Endometrial microvascular endothelial cells (primary cell): Measurements from ENCODE around the gene KCNK15. TPM values are rescaled to one million over a fixed set of nuclear protein-coding genes. Genes with fewer than 3 reads are reported as not detected.
"Not testable (repeated sequence)": the region's sequence is repeated elsewhere in the genome, so short reads cannot be mapped to it uniquely, and the experiment has no call there.

Experiments used
- in situ Hi-C: cut with HindIII; loops from 2 replicates; pipeline ENCODE4 v1.10.0; 2017; ENCODE audit warnings: low sequenced_read_pairs, low pct_unique_long_range_greater_than_20kb; ENCODE audit errors: inconsistent ontology term
- total RNA-seq: library from RNA; depleted of rRNA; stranded (reverse); fragments of >200 nt; gene quantifications from one replicate; pipeline ENCODE4 v1.2.3, GENCODE V29; 2015; ENCODE audit errors: inconsistent ontology term

The KCNK15 gene
- total RNA-seq, result not detected

- in situ Hi-C loops, result no loop called here
These were observed at the start of gene KCNK15 for GRCh38 chr20:44745598-44746366. KCNK15 (plus strand) TSS chr20:44745865; CDS start chr20:44745911, 46 bp downstream.

GRCh38 chr20:44696315-44696714 is 49.4 kb upstream of the KCNK15 start:
- in situ Hi-C loops, result no loop called here

GRCh38 chr20:44697041-44697440 is 48.6 kb upstream of the KCNK15 start:
- in situ Hi-C loops, result not testable (repeated sequence)

GRCh38 chr20:44698351-44698750 is 47.3 kb upstream of the KCNK15 start:
- in situ Hi-C loops, result no loop called here

GRCh38 chr20:44700306-44700705 is 45.4 kb upstream of the KCNK15 start:
- in situ Hi-C loops, result no loop called here

GRCh38 chr20:44701118-44701857 is 44.4 kb upstream of the KCNK15 start:
- in situ Hi-C loops, result no loop called here

- in situ Hi-C loops, result no loop called here
These were observed 43.8 kb upstream of the KCNK15 start for GRCh38 chr20:44701858-44702256.

GRCh38 chr20:44702776-44703175 is 42.9 kb upstream of the KCNK15 start:
- in situ Hi-C loops, result no loop called here

- in situ Hi-C loops, result no loop called here
These were observed 42.3 kb upstream of the KCNK15 start for GRCh38 chr20:44703183-44703925.

- in situ Hi-C loops, result no loop called here
These were observed 41.6 kb upstream of the KCNK15 start for GRCh38 chr20:44703956-44704488.

- in situ Hi-C loops, result no loop called here
These were observed 41.1 kb upstream of the KCNK15 start for GRCh38 chr20:44704551-44704971.

GRCh38 chr20:44705364-44706094 is 40.1 kb upstream of the KCNK15 start:
- in situ Hi-C loops, result no loop called here

- in situ Hi-C loops, result no loop called here
These were observed 39.2 kb upstream of the KCNK15 start for GRCh38 chr20:44706301-44707017.

GRCh38 chr20:44707018-44707579 is 38.6 kb upstream of the KCNK15 start:
- in situ Hi-C loops, result no loop called here

- in situ Hi-C loops, result no loop called here
These were observed 36.3 kb upstream of the KCNK15 start for GRCh38 chr20:44709380-44709779.

GRCh38 chr20:44709797-44710196 is 35.9 kb upstream of the KCNK15 start:
- in situ Hi-C loops, result no loop called here

- in situ Hi-C loops, result no loop called here
These were observed 34.4 kb upstream of the KCNK15 start for GRCh38 chr20:44711237-44711636.
